Loucy (cell line): ENCODE data around the gene SSTR1.

Source experiments
- H2AFZ ChIP-seq: fragments of 200-600 bp; sonication (generic); 2 replicates; pipeline ENCODE4 v1.6.0; 2016; ENCODE audit warnings: antibody characterized with exemption, mild to moderate bottlenecking, low read length, moderate library complexity
- H3F3A ChIP-seq: fragments of 200-600 bp; 2 replicates; pipeline ENCODE4 v1.6.0; 2016; ENCODE audit warnings: antibody characterized with exemption, low read depth, mild to moderate bottlenecking
- H3K27me3 ChIP-seq: fragments of 200-600 bp; sonication (generic); 2 replicates; pipeline ENCODE4 v1.6.1; 2014; ENCODE audit warnings: low read length, mild to moderate bottlenecking; ENCODE audit not compliant: insufficient read depth, poor library complexity, severe bottlenecking
- H3K36me3 ChIP-seq: fragments of 200-600 bp; sonication (generic); 2 replicates; pipeline ENCODE4 v1.6.1; 2016; ENCODE audit warnings: low read length; ENCODE audit not compliant: insufficient read depth
- H3K4me1 ChIP-seq: fragments of 200-600 bp; sonication (generic); 2 replicates; pipeline ENCODE4 v1.5.1; 2014; ENCODE audit warnings: low read length, mild to moderate bottlenecking; ENCODE audit not compliant: insufficient read depth, poor library complexity, severe bottlenecking
- H3K4me2 ChIP-seq: fragments of 200-600 bp; sonication (generic); 2 replicates; pipeline ENCODE4 v1.6.0; 2014; ENCODE audit warnings: antibody characterized with exemption, low read length, low read depth, mild to moderate bottlenecking; ENCODE audit not compliant: poor library complexity, severe bottlenecking
- H3K4me3 ChIP-seq: fragments of 200-600 bp; sonication (generic); 2 replicates; pipeline ENCODE4 v1.5.1; 2014; ENCODE audit warnings: low read length, mild to moderate bottlenecking, mixed read lengths; ENCODE audit not compliant: poor library complexity, severe bottlenecking
- H3K79me2 ChIP-seq: fragments of 200-600 bp; sonication (generic); 2 replicates; pipeline ENCODE4 v1.6.1; 2014; ENCODE audit warnings: low read length; ENCODE audit not compliant: insufficient read depth
- H3K9ac ChIP-seq: fragments of 200-600 bp; sonication (generic); 2 replicates; pipeline ENCODE4 v1.6.0; 2014; ENCODE audit warnings: mild to moderate bottlenecking, low read depth, low read length, moderate library complexity; ENCODE audit not compliant: poor library complexity, severe bottlenecking
- H3K9me2 ChIP-seq: fragments of 200-600 bp; sonication (generic); replicated peaks from 2 replicates; pipeline ENCODE4 v1.6.1; 2016; ENCODE audit warnings: low read depth, low read length, mixed read lengths
- H3K9me3 ChIP-seq: fragments of 200-600 bp; sonication (generic); 2 replicates; pipeline ENCODE4 v1.6.1; 2014; ENCODE audit warnings: mild to moderate bottlenecking, antibody characterized with exemption, low read length, low read depth; ENCODE audit not compliant: insufficient read depth
- H4K20me1 ChIP-seq: fragments of 200-600 bp; sonication (generic); 2 replicates; pipeline ENCODE4 v1.6.0; 2014; ENCODE audit warnings: antibody characterized with exemption, low read length, mild to moderate bottlenecking; ENCODE audit not compliant: insufficient read depth, poor library complexity, severe bottlenecking
- EZH2phosphoT487 ChIP-seq: fragments of 200-600 bp; IDR thresholded peaks from 2 replicates; pipeline ENCODE4 v1.6.1; 2018; ENCODE audit warnings: antibody characterized with exemption, mild to moderate bottlenecking, moderate library complexity, borderline replicate concordance
- TF ChIP-seq, protein P1 (sequence below): fragments of 200-600 bp; sonication (generic); conservative IDR thresholded peaks from 2 replicates; pipeline ENCODE4 v1.5.1; 2014; ENCODE audit warnings: mild to moderate bottlenecking, antibody characterized with exemption, low read length

Gene SSTR1

GRCh38 chr14:38233218-38233617 lies 25.5 kb downstream of the SSTR1 start:
- Histone ChIP-seq H3K4me2 (no peak overlapping the region), H3K79me2 (no peaks in the 10 kb centered on the region), H3K9ac (no peak overlapping the region), H2AFZ (no peak overlapping the region), H3K9me3 (no peaks in the 10 kb centered on the region), H3K36me3 (no peaks in the 10 kb centered on the region), H3K4me1 (no peaks in the 10 kb centered on the region), H3K27me3 (no peaks in the 10 kb centered on the region), H3K9me2 (no peaks in the 10 kb centered on the region), H3K4me3 (no peak overlapping the region), H3F3A (no peaks in the 10 kb centered on the region), H4K20me1 (no peaks in the 10 kb centered on the region)
- no peak for TF ChIP-seq EZH2phosphoT487
- TF ChIP-seq, protein P1, sequence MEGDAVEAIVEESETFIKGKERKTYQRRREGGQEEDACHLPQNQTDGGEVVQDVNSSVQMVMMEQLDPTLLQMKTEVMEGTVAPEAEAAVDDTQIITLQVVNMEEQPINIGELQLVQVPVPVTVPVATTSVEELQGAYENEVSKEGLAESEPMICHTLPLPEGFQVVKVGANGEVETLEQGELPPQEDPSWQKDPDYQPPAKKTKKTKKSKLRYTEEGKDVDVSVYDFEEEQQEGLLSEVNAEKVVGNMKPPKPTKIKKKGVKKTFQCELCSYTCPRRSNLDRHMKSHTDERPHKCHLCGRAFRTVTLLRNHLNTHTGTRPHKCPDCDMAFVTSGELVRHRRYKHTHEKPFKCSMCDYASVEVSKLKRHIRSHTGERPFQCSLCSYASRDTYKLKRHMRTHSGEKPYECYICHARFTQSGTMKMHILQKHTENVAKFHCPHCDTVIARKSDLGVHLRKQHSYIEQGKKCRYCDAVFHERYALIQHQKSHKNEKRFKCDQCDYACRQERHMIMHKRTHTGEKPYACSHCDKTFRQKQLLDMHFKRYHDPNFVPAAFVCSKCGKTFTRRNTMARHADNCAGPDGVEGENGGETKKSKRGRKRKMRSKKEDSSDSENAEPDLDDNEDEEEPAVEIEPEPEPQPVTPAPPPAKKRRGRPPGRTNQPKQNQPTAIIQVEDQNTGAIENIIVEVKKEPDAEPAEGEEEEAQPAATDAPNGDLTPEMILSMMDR, result no peak

DNA sequence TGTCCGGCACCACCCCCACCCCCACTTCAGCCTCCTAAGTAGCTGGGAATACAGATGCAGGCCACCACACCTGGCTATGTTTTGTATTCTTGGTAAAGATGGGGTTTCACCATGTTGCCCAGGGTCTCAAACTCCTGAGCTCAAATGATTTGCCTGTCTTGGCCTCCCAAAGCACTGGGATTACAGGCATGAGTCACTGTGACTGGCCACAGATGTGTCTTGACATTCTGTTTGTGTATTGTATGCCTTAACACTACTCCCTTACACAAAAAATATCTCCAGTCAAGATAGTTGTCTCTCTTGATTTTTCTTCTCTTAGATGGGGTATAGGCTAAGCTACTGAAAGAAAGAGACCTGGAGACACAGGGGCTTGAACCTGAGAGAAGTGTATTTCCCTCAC lies 30.6 kb downstream of the SSTR1 start:
- H2AFZ ChIP-seq, result no peak overlapping the region
- H3K27me3 ChIP-seq, result no peaks in the 10 kb centered on the region
- H3K4me2 ChIP-seq, result no peak overlapping the region
- H3K9me2 ChIP-seq, result no peaks in the 10 kb centered on the region
- no peaks in the 10 kb centered on the region for H3K4me1 ChIP-seq
- H3K79me2 ChIP-seq, result no peaks in the 10 kb centered on the region
- no peak overlapping the region for H3K4me3 ChIP-seq
- H4K20me1 ChIP-seq, result no peaks in the 10 kb centered on the region
- TF ChIP-seq EZH2phosphoT487, result no peak
- H3K36me3 ChIP-seq, result no peaks in the 10 kb centered on the region
- no peak overlapping the region for H3K9ac ChIP-seq
- no peaks in the 10 kb centered on the region for H3F3A ChIP-seq
- no peaks in the 10 kb centered on the region for H3K9me3 ChIP-seq

GRCh38 chr14:38238878-38239277 lies 31.2 kb downstream of the SSTR1 start:
- TF ChIP-seq EZH2phosphoT487, result no peak
- TF ChIP-seq, protein P1, result no peak
- H2AFZ ChIP-seq, result no peak overlapping the region
- H3K36me3 ChIP-seq, result no peaks in the 10 kb centered on the region

DNA sequence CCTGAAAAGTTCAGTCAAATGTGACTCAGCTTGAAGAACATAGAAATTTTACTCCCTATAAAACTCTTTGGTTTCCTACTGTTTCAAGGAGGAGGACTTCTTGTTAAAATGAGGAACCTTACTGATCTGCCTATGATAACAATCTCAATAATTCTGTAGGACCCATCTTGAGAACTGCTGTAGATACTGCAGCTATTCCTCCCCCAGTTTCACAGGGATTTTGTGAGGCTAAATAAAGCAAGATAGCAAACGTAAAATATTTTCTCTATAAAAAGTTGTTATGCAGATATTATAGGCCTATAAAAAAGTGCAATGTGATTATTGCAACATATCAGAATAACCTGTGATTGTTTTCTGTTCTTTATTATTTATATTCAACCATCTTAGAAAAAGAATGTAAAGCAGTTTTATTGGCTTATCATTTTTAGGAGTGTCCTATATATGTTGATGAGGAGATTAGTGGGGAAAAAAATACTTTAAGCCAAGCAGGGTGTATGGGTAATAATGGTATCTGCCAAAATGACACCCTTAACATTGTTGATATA lies 36.1 kb downstream of the SSTR1 start:
- H3K9me3 ChIP-seq, result no peaks in the 10 kb centered on the region

More at GRCh38 chr14:38238878-38239277, 31.2 kb downstream of the SSTR1 start:
- H3K79me2 ChIP-seq, result no peaks in the 10 kb centered on the region
- no peaks in the 10 kb centered on the region for H3K9me3 ChIP-seq
- no peaks in the 10 kb centered on the region for H3K27me3 ChIP-seq
- no peaks in the 10 kb centered on the region for H3F3A ChIP-seq
- no peak overlapping the region for H3K9ac ChIP-seq
- H4K20me1 ChIP-seq, result no peaks in the 10 kb centered on the region
- H3K4me1 ChIP-seq, result no peaks in the 10 kb centered on the region
- no peak overlapping the region for H3K4me2 ChIP-seq
- H3K4me3 ChIP-seq, result no peak overlapping the region
- H3K9me2 ChIP-seq, result no peaks in the 10 kb centered on the region

More for the DNA sequence above, 36.1 kb downstream of the SSTR1 start:
- no peaks in the 10 kb centered on the region for H3K9me2 ChIP-seq
- H3K4me2 ChIP-seq, result no peak overlapping the region
- H2AFZ ChIP-seq, result no peak overlapping the region
- no peaks in the 10 kb centered on the region for H3F3A ChIP-seq
- no peaks in the 10 kb centered on the region for H3K36me3 ChIP-seq
- no peaks in the 10 kb centered on the region for H3K79me2 ChIP-seq
- H3K4me1 ChIP-seq, result no peaks in the 10 kb centered on the region
- no peaks in the 10 kb centered on the region for H3K27me3 ChIP-seq
- H3K4me3 ChIP-seq, result no peak overlapping the region
- H3K9ac ChIP-seq, result no peak overlapping the region
- H4K20me1 ChIP-seq, result no peaks in the 10 kb centered on the region
- TF ChIP-seq, protein P1, result no peak
- no peak for TF ChIP-seq EZH2phosphoT487
